Epithelial cell of proximal tubule (primary cell): Measurements from ENCODE around the gene CTU1. TPM values are rescaled to one million over a fixed set of nuclear protein-coding genes. Genes with fewer than 3 reads are reported as not detected.

Experiments
- DNase-seq: peaks from one replicate; pipeline ENCODE4 v3.0.0-alpha.2; 2011; ENCODE audit warnings: low read depth
- H3K4me3 ChIP-seq: 2 replicates; pipeline ENCODE4 v1.5.1; 2011; ENCODE audit warnings: low read depth, mild to moderate bottlenecking, low read length
- total RNA-seq: library from RNA; depleted of rRNA; stranded (reverse); fragments of >200 nt; gene quantifications from 2 replicates; pipeline ENCODE4 v1.2.3, GENCODE V29; 2015
- TF ChIP-seq, protein P1 (sequence below): conservative IDR thresholded peaks from 2 replicates; pipeline ENCODE4 v1.5.1; 2012; ENCODE audit warnings: low read depth, mild to moderate bottlenecking, low read length

The CTU1 gene
- total RNA-seq, 1 donor from 2014 or later, result 12.5 TPM

DNA sequence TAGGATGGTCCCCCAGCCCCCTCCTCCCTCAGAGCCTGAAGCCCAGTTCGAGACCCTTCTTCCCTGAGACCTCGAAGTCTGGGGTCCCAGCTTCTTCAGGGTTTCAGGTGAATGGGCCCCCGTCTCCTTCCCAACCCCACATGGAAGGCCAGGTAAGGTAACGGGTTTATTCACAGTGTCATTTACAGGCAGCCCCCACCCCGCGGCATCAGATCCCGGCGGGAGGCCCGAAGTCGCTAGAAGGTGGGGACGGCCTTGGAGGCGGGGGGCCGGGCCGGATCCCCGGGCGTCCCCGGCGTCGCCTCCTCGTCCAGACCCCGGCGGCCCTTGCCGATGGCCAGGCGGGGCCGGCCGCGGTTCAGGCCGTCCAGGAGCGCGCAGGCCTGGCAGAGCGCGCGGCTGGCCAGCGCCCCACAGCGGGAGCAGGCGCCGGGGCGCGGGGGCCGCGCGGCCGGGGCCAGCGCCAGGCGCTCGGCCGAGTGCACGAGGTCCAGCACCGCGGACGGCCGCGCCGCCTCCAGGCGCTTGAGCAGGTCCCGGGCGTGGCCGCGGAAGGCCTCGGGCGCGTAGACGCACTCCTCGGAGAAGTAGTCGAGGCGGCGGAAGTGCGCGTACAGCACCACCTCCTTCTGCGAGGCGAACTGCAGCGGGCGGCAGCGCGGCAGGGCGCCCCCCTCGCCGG, 9.7 kb downstream of the CTU1 start:
- H3K4me3 ChIP-seq, result no peak overlapping the region
- TF ChIP-seq, protein P1, sequence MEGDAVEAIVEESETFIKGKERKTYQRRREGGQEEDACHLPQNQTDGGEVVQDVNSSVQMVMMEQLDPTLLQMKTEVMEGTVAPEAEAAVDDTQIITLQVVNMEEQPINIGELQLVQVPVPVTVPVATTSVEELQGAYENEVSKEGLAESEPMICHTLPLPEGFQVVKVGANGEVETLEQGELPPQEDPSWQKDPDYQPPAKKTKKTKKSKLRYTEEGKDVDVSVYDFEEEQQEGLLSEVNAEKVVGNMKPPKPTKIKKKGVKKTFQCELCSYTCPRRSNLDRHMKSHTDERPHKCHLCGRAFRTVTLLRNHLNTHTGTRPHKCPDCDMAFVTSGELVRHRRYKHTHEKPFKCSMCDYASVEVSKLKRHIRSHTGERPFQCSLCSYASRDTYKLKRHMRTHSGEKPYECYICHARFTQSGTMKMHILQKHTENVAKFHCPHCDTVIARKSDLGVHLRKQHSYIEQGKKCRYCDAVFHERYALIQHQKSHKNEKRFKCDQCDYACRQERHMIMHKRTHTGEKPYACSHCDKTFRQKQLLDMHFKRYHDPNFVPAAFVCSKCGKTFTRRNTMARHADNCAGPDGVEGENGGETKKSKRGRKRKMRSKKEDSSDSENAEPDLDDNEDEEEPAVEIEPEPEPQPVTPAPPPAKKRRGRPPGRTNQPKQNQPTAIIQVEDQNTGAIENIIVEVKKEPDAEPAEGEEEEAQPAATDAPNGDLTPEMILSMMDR, result no peak
- no peak for DNase-seq

GRCh38 chr19:51097796-51098195, 10.4 kb downstream of the CTU1 start:
- DNase-seq, result no peak
- H3K4me3 ChIP-seq, result no peak overlapping the region
- TF ChIP-seq, protein P1, result no peak

GRCh38 chr19:51097166-51097738, 11.0 kb downstream of the CTU1 start:
- no peak overlapping the region for H3K4me3 ChIP-seq
- DNase-seq, result no peak
- TF ChIP-seq, protein P1, result peak; percentile 77

DNA sequence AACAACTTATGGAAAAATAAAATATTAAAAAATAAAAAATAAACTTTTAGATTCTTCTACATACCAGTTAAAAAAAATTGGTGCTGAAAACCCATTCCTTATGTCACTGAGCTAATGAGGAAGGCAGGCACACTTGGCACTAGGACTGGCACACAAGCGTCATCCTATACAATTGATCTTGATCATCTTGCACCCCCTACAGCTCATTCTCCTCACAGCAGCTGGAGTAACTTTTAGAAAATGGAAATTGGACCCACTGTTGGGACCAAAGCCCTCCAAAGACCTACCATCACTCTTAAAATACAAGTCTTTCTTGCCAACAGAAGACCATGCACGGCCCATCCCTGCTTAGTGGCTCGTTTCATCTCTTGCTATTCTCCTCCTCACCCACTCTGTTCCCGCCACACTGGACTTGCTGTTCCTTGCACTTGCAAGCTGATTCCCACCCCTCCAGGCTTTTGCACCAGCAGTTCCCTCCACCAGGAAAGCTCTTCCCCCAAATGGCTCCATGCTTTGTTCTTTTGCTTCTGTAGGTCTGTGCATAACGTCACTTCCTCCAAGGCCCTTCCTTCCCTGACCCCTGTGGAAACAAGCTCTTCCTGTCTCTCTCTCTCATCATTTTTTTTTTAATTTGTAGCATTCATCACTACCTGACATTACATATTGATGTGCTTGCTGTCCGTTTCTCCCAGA, 11.6 kb downstream of the CTU1 start:
- no peak for DNase-seq
- H3K4me3 ChIP-seq, result no peak overlapping the region
- TF ChIP-seq, protein P1, result peak; percentile 40

- TF ChIP-seq, protein P1, result peak; percentile 67
These were observed 13.4 kb downstream of the CTU1 start for GRCh38 chr19:51094696-51095279.

GRCh38 chr19:51093510-51094345, 14.5 kb downstream of the CTU1 start:
- TF ChIP-seq, protein P1, result no peak
- no peak overlapping the region for H3K4me3 ChIP-seq
- no peak for DNase-seq

More at GRCh38 chr19:51094696-51095279, 13.4 kb downstream of the CTU1 start:
- no peak for DNase-seq
- H3K4me3 ChIP-seq, result no peak overlapping the region
